ENCODE results near the gene GRAMD2B.
"Not testable (repeated sequence)": the region's sequence is repeated elsewhere in the genome, so short reads cannot be mapped to it uniquely, and the experiment has no call there.

The GRAMD2B gene

DNA sequence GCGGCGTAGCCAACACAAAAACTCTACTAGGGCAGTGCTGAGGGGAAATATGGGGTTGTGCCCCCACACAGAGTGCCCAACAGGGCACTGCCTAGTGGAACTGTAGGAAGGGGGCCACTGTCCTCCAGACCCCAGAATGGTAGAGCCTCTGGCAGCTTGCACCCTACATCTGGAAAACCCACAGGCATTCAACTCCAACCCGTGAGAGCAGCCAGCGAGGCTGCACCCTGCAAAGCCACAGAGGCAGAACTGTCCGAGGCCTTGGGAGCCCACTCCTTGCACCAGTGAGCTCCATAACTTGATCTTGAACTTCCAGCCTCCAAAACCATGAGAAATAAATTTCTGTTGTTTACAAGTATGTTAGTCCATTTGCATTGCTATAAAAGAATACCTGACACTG is 27.7 kb downstream of the GRAMD2B start:
- DNase-seq = no peak

DNA sequence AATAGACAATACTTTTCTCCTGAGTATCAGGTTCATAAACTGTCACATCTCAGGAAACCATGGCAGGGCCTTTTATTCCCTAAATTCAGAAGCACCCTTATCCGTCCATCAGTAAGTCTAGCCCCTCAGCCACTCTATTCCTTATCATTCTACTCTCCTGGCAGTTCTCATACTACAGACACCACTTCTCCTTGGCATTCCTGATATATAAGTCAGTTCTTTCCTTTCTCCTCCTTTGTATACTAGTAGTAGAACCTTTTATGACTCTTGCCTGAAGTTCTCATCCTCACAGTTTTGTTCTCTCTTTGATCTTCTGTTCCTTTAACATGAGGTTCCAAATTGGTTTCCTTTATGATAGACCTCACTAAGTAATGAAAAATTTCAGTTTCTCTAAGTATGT is 29.3 kb downstream of the GRAMD2B start:
- DNase-seq = no peak

DNA sequence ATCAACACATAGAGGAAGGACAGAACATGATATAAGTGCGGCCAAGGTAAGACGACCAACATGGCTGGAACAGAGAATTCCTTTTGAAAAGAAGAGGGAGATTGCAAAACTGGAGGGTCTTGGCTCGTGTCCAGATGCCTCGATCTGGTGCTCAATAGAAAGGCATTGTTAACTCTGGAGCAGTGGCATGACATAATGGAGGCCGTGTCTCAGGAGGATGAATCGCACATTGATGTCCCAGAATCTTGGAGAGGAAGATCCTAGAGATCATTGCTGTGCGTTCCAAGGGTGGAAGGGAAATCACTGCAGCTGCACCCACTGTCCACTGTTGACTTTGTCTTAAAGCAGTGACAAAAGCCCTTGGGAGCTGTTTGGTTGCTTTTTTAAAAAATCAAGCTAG is 30.9 kb downstream of the GRAMD2B start:
- DNase-seq = no peak

DNA sequence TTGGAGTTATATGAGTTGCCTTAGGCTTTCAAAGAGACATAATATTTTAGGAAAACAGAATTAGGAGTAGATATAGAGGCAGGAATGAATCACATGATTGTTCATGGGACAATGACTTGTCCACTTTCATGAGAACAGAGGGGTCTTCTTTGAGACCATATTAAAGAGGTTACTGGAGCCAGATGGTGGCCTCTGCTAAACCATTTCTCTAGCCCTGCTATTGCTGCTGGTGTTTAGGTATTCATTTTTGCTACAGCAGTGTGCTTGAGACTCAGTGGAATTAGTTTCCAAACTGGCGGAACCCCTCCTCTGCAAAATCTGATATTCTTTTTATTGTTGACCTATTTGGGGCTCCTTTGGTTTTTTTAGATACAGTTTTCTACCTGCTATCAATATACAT is 31.3 kb downstream of the GRAMD2B start:
- no peak for DNase-seq

DNA sequence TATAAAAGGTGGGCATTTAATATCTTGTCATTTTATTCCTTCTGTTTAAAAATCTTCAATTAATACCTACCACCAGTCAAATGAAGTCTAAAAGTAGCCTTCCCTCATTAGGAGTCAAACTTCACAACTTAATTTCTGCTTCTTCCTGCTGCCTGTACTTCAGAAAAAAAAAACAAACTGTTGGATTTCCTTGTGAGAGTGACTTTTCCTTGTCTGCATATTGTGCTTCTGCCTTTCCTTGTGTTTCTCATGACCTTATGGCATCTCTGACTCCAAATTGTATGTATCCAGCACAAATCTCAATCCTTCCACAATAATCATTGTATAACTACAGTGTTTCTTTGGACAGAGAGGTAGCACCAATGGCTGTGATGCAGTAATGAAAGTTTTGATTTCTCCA is 32.1 kb downstream of the GRAMD2B start:
- no peak for DNase-seq

DNA sequence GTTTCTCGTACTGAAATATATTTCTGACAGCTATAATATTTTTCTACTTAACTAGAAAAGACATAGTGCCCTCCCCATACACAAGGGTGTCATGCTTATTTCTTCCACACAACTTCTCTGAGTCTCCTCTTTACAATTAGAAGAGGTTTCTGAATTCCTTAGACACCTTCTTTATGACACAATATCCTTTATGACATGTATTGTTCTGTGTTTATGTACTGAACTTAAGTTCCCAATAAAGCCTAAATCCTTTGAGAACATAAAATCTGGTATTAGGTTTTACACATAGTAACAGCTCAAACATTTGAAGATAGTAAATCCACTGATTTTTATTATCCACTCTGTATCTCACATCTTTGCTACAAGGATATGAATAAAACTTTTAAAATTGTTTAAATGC is 32.5 kb downstream of the GRAMD2B start:
- DNase-seq = no peak

DNA sequence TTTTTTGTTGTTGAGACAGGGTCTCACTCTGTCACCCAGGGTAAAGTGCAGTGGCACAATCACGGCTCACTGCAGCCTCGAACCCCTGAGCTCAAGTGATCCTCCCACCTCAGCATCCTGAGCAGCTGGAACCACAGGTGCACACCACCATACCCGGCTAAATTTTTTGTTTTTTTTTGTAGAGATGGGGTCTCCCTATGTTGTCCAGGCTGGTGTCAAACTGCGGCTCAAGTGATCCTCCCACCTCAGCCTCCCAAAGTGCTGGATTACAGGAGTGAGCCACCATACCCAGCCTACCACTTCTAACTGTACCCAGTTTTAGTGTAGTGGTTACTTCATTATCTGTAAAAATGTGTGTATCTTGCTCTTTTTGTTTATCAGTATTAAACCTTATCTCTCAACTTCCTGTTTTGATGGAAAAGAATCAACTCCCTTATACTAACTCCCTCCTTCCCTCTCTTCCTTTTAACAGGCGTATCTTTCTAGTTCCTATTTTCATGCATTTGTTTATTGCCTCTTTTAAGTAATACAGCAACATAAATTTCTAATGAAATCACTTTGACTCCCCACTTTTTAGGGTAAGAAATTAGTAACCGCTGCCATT is 33.1 kb downstream of the GRAMD2B start:
- DNase-seq = no peak

DNA sequence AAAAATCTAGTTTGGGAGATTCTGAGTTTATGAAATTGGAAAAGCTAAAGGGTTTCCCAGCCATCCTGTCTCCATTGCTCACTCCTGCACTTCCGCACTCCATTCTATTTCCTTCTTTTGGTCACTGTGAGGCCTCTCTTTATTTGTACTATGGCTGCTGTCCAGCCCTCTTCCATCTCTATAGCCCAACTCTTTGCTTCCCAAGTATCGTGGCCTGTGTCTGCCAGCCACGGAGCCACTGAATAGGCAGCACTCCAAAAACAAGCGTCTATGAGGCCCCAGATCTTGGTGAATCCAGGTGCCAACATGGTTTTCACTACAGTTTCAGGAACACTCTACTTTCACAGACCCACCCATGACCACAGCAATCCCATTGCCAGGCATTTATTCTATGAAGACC is 37.2 kb downstream of the GRAMD2B start:
- DNase-seq = no peak

DNA sequence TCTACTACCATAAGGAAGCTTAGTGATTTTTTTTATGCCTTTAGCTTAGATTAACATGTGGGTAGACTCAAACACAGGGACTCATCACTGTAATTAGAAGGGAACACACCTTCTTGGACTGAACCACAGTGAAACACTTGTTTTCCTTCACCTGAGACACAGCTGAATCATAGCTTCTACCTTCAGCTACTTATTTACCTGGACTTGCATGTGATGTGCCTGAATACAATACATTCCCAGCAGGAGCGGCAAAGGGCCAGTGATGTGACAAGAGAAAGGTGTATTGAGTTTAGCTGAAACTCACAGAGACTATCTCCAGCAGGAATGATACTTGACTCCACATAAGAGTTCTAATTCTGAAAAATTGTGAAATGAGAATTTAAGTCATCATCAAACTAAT is 37.8 kb downstream of the GRAMD2B start:
- DNase-seq = no peak

DNA sequence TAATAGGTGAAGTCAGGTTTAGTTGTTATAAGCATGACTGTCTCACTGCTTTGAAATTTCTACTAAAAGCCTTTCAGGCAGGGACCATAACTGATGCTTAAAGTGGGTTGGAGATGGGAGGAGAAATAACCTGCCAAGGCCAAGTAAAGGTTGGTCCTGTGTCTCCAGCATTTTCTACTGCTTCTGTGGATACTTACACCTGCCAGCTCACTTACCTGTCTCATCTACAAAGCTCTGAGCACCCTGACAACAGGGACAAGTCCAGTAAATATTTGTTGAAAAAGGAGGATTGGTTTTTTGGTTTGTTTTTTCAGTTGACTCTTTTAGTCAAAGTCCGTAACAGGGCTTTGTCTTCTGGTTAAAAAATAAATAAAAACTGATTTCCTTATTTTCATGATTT is 38.6 kb downstream of the GRAMD2B start:
- no peak for DNase-seq

DNA sequence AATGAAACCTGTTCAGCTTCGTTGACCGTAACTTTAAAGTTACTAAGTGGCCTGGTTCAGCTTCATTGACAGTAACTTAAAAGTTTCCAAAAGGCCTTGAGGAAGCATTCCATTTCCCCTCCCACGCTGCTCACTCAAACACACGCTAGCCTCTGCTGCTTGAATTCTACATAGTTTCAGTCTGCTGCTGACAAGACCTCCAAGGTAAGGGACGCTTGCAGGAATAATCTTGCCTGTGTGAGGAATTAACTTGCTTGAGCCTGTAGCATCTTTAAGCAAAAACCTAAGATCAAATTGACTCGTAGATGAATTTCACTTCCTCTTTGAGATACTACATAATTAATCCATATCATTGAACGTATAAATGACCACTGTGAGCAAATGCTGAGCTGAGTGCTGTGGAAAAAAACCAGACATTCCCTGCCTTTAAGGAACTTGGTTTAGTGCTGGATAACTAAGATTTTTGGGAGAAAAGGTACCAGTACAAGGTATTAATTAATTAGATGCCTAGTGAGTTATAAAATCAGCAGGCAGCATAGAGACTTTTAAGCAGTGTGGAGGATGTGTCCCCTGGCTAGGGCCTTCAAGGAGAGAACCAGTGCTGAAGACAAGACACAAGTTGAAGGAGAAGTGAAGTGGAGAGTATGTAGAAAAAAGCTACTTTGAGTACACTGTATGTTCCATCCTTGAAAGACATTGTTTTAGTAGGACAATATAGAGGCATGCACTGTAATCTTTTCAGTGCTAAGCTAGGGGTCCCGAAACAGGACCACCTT is 39.2 kb downstream of the GRAMD2B start:
- no peak for DNase-seq

DNA sequence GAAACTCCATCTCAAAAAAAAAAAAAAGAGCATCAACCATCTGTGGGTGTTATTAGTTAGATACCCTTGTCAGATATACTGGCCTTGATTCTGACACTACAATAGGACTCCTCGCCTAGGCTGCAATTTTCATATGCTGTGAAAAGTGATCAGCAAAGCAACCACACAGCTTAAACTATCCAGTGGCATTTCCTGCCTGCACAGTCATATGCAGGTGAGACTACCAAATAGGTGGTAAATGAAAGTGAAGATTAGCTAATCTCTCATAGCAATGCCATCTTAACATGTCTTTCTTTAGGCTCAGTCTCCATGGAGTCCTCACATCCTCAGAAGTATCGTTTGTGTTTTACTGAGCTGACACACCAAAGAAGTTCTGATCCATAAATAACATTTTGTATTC is 40.8 kb downstream of the GRAMD2B start:
- DNase-seq = no peak

DNA sequence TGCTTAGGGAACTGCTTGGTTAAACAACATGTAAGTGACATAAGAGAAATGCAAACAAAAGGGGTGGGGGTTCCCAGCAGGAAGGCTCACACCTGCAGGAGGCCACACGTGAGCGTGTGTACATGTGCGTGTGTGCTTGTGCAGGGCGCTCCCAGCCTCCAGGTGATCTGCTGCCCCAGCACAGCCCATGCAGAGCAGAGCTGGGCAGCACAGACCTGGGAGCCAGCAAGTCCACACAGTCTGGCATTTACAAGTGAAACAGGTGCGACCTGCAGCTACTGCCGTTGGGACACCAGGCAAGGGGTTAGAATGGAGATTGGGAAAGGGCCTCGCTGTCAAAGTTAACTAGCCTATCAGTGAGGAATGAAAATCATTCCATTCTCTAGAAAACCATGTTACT is 41.8 kb downstream of the GRAMD2B start:
- DNase-seq = no peak

DNA sequence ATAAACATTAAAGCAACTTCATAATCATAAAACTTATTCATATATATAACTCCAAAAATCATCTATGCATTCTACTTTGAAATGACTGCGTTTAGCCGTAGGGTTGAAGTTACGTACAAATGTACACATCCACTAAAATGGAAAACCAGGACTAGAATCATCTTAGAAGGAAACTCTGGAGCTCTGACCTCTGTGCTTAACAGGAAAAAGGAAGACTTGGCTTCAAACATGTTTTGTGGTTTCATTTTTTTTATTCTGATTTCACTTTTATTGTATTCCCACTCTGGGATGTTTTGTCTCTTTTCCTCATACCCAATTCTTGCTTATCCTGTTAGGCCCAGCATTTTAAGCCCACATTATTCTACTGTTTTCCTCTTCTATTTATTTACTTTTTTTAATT is 44.9 kb downstream of the GRAMD2B start:
- DNase-seq = no peak

DNA sequence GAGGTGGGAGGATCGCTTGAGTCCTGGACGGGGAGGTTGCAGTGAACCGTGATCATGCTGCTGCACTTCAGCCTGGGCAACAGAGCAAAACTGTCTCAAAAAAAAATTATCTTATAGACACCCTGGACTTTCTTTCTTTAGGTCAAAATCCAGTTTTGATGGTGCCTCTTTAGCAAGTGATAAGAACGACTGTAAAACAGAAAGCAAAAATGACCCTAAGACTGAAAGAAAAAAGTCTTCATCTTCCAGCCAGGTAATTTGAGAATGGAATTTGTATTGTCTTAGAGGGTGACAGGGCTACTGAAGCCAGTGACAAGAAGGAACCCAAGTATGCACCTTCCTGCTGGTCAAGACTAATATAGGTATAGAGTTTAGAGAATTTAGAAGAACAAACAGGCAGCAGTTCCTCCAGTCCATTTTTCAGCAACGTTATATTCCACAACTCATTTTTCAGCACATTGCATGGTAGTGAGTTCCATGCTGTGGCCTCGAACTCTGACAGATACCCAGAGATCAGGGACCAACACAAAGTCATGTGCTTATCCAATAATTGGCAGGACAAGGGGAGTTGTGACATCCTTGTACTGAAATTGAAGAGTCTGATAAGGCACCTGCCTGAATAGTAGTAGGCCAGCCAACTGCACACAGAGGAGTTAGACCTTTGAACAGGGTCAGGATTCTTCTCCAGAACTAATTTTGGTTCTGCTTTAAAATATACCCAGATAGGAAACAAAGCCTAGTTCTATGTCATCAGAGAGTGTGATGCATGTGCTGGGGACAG is 46.5 kb downstream of the GRAMD2B start:
- DNase-seq = no peak

DNA sequence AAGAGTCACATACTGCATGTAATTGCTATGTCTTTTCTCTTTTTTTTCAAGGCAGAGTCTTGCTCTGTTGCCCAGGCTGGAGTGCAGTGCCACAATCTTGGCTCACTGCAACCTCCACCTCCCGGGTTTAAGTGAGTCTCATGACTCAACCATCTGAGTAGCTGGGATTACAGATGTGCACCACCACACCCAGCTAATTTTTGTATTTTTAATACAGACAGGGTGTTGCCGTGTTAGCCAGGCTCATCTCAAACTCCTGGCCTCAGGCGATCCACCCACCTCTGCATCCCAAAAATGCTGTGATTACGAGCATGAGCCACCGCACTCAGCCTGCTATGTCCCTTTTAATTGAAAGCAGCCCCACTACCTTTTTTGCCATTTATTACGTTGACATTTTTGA is 47.3 kb downstream of the GRAMD2B start:
- DNase-seq = not testable (repeated sequence)

DNA sequence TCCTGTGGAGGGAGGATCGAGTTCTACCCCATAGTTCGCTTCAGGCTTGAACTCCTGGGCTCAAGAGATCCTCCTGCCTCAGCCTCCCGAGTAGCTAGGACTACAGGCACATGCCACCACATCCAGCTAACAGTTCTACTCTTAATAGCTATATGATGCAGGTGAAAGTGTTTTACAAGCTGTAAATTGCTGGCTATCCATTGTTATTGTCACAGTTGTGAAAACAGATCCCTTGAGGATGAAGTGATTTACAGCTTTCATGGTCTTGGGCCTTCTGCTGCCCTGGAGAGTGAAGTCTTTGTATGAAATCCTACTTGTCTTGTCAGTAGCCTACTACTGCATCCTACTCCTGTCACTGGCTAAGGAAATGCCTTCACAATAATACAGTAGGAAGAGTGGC is 48.0 kb downstream of the GRAMD2B start:
- DNase-seq = no peak

DNA sequence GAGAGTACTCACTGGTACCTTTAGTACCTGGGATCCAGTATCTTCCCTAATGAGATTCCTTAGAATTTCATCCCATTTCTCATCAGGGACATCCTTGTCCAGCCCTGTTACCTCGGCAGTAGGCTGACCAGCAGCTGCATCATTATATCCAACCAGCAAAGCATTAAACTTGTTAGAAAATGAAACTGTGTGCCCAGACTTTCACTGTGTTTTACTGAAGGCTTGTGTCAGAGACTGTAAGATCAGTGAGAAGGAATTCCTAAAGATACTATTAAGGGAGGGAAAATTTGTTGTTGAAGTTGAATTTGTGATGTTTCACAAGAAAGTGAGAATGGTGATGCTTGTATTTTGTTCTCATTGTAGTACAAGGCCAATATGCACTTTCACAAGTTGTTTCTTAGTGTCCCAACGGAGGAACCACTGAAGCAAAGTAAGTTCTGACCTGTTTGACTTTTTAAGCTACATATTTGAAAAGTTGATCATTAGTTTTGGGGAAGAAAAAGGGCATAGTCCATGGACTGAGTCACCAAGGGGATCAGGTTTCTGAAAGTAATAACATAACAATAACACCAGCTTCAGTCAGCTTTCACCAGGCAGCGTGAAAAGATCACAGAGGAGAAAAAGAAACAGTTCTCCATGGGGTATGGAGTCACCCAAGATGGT is 48.8 kb downstream of the GRAMD2B start:
- no peak for DNase-seq

DNA sequence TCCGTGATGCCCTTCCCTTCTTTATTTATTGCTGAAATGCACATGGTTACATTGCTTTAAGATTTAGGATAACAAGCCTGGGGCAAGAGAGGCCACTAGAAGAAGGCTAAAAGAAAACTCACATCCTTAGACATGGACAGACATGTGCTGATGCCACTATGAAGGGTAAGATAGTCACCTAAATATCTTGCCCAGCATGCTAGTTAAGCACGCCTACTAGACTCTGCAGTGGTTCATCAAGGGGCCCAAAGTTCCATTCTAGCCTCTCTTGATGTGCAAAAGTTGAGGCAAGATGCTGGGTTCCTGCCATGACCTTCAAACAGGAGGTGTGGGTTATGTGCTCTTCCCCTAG is 49.3 kb downstream of the GRAMD2B start:
- DNase-seq = no peak

DNA sequence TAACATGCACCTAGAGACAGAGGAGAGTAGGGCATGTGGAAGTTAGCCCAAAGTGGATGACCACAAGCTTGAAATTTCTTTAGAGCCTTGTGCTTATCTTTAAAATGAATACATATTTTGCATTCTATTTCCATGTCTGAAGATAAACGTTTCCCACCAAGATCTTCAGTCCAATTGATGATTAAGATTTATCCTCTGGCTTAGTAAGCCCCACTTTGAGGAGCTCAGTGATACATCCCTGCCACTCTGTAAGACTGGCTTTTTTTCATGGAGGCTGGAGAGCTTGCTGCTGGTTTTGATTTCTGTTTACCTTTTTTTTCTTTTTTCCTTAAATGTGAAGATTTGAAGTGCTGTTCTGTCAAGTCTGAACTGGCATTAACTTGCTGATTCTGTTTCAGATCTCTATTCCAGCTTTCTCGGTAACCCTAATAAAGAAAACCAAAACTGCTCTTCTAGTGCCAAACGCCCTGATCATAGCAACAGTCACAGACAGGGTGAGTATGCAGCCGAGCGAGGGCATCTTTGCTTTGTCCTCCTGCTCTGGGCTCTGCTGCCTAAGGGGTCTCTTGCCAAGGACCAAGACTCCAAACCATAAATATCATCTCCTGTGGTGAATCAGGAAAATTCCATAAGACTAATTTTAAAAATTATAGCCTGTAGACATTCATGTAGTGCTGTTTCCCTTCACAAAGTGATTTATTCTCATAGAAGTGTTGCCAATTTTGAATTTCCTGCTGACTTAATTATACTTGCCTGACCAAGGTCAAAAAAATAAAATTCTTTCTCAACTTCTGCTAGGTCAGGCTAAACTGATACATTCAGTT is 54.3 kb downstream of the GRAMD2B start:
- no peak for DNase-seq

DNA sequence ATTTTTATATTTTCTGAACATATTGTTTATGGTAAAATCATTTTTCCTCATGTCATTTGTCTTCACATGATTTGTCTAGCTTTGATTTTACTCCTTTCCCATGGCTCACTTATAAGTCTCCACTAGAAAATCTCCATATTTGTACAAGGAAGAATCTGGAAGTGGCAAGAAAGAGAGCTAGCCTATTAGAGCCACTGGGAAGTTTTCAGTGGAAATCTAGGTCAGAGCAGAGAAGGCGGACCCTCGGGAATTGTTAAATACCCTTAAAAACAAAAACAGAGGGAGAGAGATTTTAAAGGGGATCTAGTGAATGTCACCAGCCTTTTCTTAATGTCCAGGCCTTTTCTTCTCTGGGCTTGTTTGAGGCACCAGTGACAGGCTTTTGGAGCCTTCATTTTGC is 56.6 kb downstream of the GRAMD2B start:
- DNase-seq = no peak

DNA sequence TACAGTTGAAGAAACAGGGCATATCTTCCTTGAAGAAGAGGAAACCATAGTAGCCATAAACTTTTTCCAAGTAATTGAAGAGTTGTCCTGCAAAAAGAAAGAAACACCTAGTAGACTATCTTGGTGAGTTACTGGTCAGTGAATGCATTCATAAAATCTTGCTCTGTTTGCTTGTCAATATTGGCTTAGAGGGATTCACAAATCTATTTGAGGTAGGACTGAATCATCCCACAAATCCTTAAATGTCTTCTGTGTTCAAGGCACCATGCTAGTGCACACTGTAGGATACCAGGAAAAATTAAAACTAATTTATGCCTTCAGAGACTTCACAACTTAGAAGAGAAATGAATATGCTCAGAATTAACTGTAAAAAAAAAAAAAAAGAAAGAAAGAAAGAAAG is 57.6 kb downstream of the GRAMD2B start:
- DNase-seq = no peak

DNA sequence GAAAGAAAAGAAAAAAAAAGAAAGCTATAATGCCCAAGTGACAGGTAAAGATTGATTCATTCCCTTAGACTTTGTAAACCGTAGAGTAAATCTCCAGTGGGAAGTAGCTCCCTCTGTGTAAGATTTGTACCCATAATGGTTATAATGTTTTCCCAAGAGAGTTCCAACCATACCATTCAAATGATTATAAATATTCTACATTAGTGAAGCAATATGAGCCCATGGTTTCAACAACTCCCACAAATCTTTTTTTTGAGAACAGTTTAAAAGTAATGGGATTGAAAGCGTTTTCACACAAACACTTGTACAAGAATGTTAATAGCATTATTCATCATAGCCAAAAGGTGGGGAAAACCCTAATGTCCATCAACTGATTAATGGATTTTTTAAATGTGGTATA is 58.0 kb downstream of the GRAMD2B start:
- DNase-seq = no peak
